Activated CD4-positive, alpha-beta memory T cell treated with anti-CD3 and anti-CD28 coated beads for 36 hours (primary cell): ENCODE results near the gene TBC1D5. TPM values are rescaled to one million over a fixed set of nuclear protein-coding genes. Genes with fewer than 3 reads are reported as not detected.

Experiments
- CTCF ChIA-PET: fragments of 350-600 bp; sonication (Branson Sonifier 250); formaldehyde crosslinking; loops from one replicate; lab custom pipeline; 2021; ENCODE audit warnings: antibody characterized with exemption, inconsistent platforms; lab: Charles Lee
- POLR2A ChIA-PET: fragments of 350-600 bp; sonication (Branson Sonifier 250); formaldehyde crosslinking; loops from one replicate; lab custom pipeline; 2021; ENCODE audit warnings: antibody characterized with exemption; lab: Charles Lee
- DNase-seq: peaks from one replicate; pipeline ENCODE4 v3.0.0-alpha.2; 2020
- H3K27ac Mint-ChIP-seq: one replicate; pipeline ENCODE4 v1.8.0; 2021; ENCODE audit warnings: mixed read lengths
- H3K27me3 Mint-ChIP-seq: one replicate; pipeline ENCODE4 v1.8.0; 2021; ENCODE audit warnings: mixed read lengths
- H3K36me3 Mint-ChIP-seq: one replicate; pipeline ENCODE4 v1.8.0; 2021; ENCODE audit warnings: mixed read lengths
- H3K4me1 Mint-ChIP-seq: one replicate; pipeline ENCODE4 v1.8.0; 2021; ENCODE audit warnings: low read depth, mixed read lengths
- H3K4me3 Mint-ChIP-seq: one replicate; pipeline ENCODE4 v1.8.0; 2021; ENCODE audit warnings: mild to moderate bottlenecking, mixed read lengths
- H3K9me3 Mint-ChIP-seq: one replicate; pipeline ENCODE4 v1.8.0; 2021; ENCODE audit warnings: mixed read lengths
- intact Hi-C: fragments of 100-400 bp; cut with micrococcal nuclease; formaldehyde crosslinking; loops from one replicate; pipeline ENCODE4 v1.15.1; 2023
- total RNA-seq, 2 experiments: library from RNA; stranded (reverse); gene quantifications; one replicate each; pipeline ENCODE4 v1.2.3, GENCODE V29; 2021

The TBC1D5 gene
- total RNA-seq, 2 experiments from 2014 or later = 49.2 to 53.7 TPM

GRCh38 chr3:17747174-17747889 lies 4.9 kb upstream of the TBC1D5 start:
- CTCF ChIA-PET = interaction anchor here (0.6 to 1.2 kb wide), 3 partner anchors 94 to 549 kb away, joined by 3 to 4 read pairs (median 3); no protein-coding TSS in a partner anchor
- intact Hi-C loops = loop anchor here (10.0 kb wide), 3 partner anchors 723 to 1153 kb away; partner anchors contain the start of gene PLCL2
- DNase-seq = no peak
- no peak overlapping the region for H3K4me3 Mint-ChIP-seq
- H3K4me1 Mint-ChIP-seq = peaks cover 27% of the 10 kb centered on the region
- no peak overlapping the region for H3K27ac Mint-ChIP-seq
- POLR2A ChIA-PET = interaction anchor here (1.3 kb wide), 1 partner anchor 27 kb away, joined by 5 read pairs; no protein-coding TSS in a partner anchor
- no peaks in the 10 kb centered on the region for H3K9me3 Mint-ChIP-seq
- H3K36me3 Mint-ChIP-seq = peaks cover under 1% of the 10 kb centered on the region
- no peaks in the 10 kb centered on the region for H3K27me3 Mint-ChIP-seq

- H3K36me3 Mint-ChIP-seq = peaks cover 2% of the 10 kb centered on the region
- no peak overlapping the region for H3K4me3 Mint-ChIP-seq
- no peak for DNase-seq
- no peak overlapping the region for H3K27ac Mint-ChIP-seq
- ChIA-PET CTCF (no interaction called here), POLR2A (no interaction called here)
- intact Hi-C loops = loop anchor here (10.0 kb wide), 3 partner anchors 721 to 1151 kb away; partner anchors contain the start of gene PLCL2
- no peaks in the 10 kb centered on the region for H3K9me3 Mint-ChIP-seq
- H3K4me1 Mint-ChIP-seq = peaks cover 30% of the 10 kb centered on the region
- no peaks in the 10 kb centered on the region for H3K27me3 Mint-ChIP-seq
Measured at GRCh38 chr3:17745894-17746293, 3.5 kb upstream of the TBC1D5 start.

- POLR2A ChIA-PET = no interaction called here
- Mint-ChIP-seq H3K4me1 (peaks cover 35% of the 10 kb centered on the region), H3K27ac (no peak overlapping the region), H3K36me3 (peaks cover 2% of the 10 kb centered on the region), H3K9me3 (no peaks in the 10 kb centered on the region), H3K27me3 (no peaks in the 10 kb centered on the region), H3K4me3 (no peak overlapping the region)
- intact Hi-C loops = loop anchor here (10.0 kb wide), 3 partner anchors 720 to 1150 kb away; partner anchors contain the start of gene PLCL2
- DNase-seq = no peak
- CTCF ChIA-PET = no interaction called here
Measured at GRCh38 chr3:17745301-17745700, 2.9 kb upstream of the TBC1D5 start.

GRCh38 chr3:17744693-17745092 lies 2.3 kb upstream of the TBC1D5 start:
- H3K4me1 Mint-ChIP-seq = peaks cover 31% of the 10 kb centered on the region
- H3K4me3 Mint-ChIP-seq = no peak overlapping the region
- H3K9me3 Mint-ChIP-seq = no peaks in the 10 kb centered on the region
- no peak for DNase-seq
- no peaks in the 10 kb centered on the region for H3K27me3 Mint-ChIP-seq
- no peak overlapping the region for H3K27ac Mint-ChIP-seq
- POLR2A ChIA-PET = no interaction called here
- H3K36me3 Mint-ChIP-seq = peaks cover 2% of the 10 kb centered on the region
- CTCF ChIA-PET = no interaction called here
- intact Hi-C loops = loop anchor here (5.0 to 10.0 kb wide), 5 partner anchors 703 to 1232 kb away; partner anchors contain the start of genes PLCL2 and RFTN1

- no peak overlapping the region for H3K27ac Mint-ChIP-seq
- H3K27me3 Mint-ChIP-seq = no peaks in the 10 kb centered on the region
- POLR2A ChIA-PET = no interaction called here
- peaks cover 6% of the 10 kb centered on the region for H3K36me3 Mint-ChIP-seq
- H3K4me1 Mint-ChIP-seq = peaks cover 31% of the 10 kb centered on the region
- H3K9me3 Mint-ChIP-seq = no peaks in the 10 kb centered on the region
- CTCF ChIA-PET = interaction anchor here (1.1 kb wide), 1 partner anchor 98 kb away, joined by 4 read pairs; no protein-coding TSS in a partner anchor
- DNase-seq = no peak
- peak overlapping the region; percentile 94 for H3K4me3 Mint-ChIP-seq
- intact Hi-C loops = loop anchor here (2.0 to 10.0 kb wide), 7 partner anchors 65 to 1231 kb away; partner anchors contain the start of genes PLCL2 and RFTN1
Measured at GRCh38 chr3:17743658-17743995, 1.2 kb upstream of the TBC1D5 start.

GRCh38 chr3:17742880-17743657 lies 638 bp upstream of the TBC1D5 start:
- peak overlapping the region; percentile 94 for H3K4me3 Mint-ChIP-seq
- no peaks in the 10 kb centered on the region for H3K9me3 Mint-ChIP-seq

GRCh38 chr3:17741621-17742101 lies 770 bp downstream of the TBC1D5 start:
- intact Hi-C loops = loop anchor here (1.0 to 10.0 kb wide), 8 partner anchors 33 to 1229 kb away; partner anchors contain the start of genes PLCL2 and RFTN1
- Mint-ChIP-seq H3K36me3 (peaks cover 6% of the 10 kb centered on the region), H3K27ac (peak overlapping the region; percentile 97), H3K4me1 (peaks cover 39% of the 10 kb centered on the region), H3K27me3 (no peaks in the 10 kb centered on the region), H3K4me3 (peak overlapping the region; percentile 94), H3K9me3 (no peaks in the 10 kb centered on the region)
- ChIA-PET POLR2A (interaction anchor here (1.2 to 1.4 kb wide), 2 partner anchors 7 to 10 kb away, joined by 3 to 6 read pairs; no protein-coding TSS in a partner anchor), CTCF (interaction anchor here (1.1 to 3.0 kb wide), 3 partner anchors 97 to 858 kb away, joined by 3 to 14 read pairs (median 4); no protein-coding TSS in a partner anchor)
- no peak for DNase-seq

More at GRCh38 chr3:17742880-17743657, 638 bp upstream of the TBC1D5 start:
- no peaks in the 10 kb centered on the region for H3K27me3 Mint-ChIP-seq
- ChIA-PET CTCF (interaction anchor here (0.5 to 3.0 kb wide), 5 partner anchors 98 to 859 kb away, joined by 3 to 14 read pairs (median 3); no protein-coding TSS in a partner anchor), POLR2A (interaction anchor here (0.9 to 1.4 kb wide), 3 partner anchors 9 to 31 kb away, joined by 3 to 6 read pairs (median 4); no protein-coding TSS in a partner anchor)
- peaks cover 34% of the 10 kb centered on the region for H3K4me1 Mint-ChIP-seq
- no peak for DNase-seq
- peaks cover 6% of the 10 kb centered on the region for H3K36me3 Mint-ChIP-seq
- H3K27ac Mint-ChIP-seq = peak overlapping the region; percentile 97
- intact Hi-C loops = loop anchor here (1.0 to 10.0 kb wide), 8 partner anchors 31 to 1231 kb away; partner anchors contain the start of genes PLCL2 and RFTN1

GRCh38 chr3:17740721-17741141 lies 1.7 kb downstream of the TBC1D5 start:
- ChIA-PET POLR2A (no interaction called here), CTCF (interaction anchor here (1.1 to 3.0 kb wide), 2 partner anchors 96 to 101 kb away, joined by 4 to 14 read pairs; no protein-coding TSS in a partner anchor)
- intact Hi-C loops = loop anchor here (5.0 to 10.0 kb wide), 5 partner anchors 707 to 1228 kb away; partner anchors contain the start of genes PLCL2 and RFTN1
- peak overlapping the region; percentile 94 for H3K4me3 Mint-ChIP-seq
- peaks cover 41% of the 10 kb centered on the region for H3K4me1 Mint-ChIP-seq
- no peaks in the 10 kb centered on the region for H3K9me3 Mint-ChIP-seq
- no peaks in the 10 kb centered on the region for H3K27me3 Mint-ChIP-seq
- peaks cover 6% of the 10 kb centered on the region for H3K36me3 Mint-ChIP-seq
- no peak for DNase-seq
- peak overlapping the region; percentile 80 for H3K27ac Mint-ChIP-seq

- Mint-ChIP-seq H3K36me3 (peaks cover 12% of the 10 kb centered on the region), H3K4me3 (no peak overlapping the region), H3K27me3 (no peaks in the 10 kb centered on the region), H3K9me3 (no peaks in the 10 kb centered on the region), H3K4me1 (peaks cover 42% of the 10 kb centered on the region), H3K27ac (no peak overlapping the region)
- intact Hi-C loops = no loop called here
- POLR2A ChIA-PET = no interaction called here
- CTCF ChIA-PET = no interaction called here
- no peak for DNase-seq
Measured at GRCh38 chr3:17738921-17739320, 3.5 kb downstream of the TBC1D5 start.

GRCh38 chr3:17738219-17738618 lies 4.2 kb downstream of the TBC1D5 start:
- Mint-ChIP-seq H3K4me1 (peaks cover 40% of the 10 kb centered on the region), H3K27me3 (no peaks in the 10 kb centered on the region), H3K9me3 (no peaks in the 10 kb centered on the region), H3K27ac (no peak overlapping the region), H3K36me3 (peaks cover 12% of the 10 kb centered on the region), H3K4me3 (no peak overlapping the region)
- intact Hi-C loops = no loop called here
- ChIA-PET CTCF (no interaction called here), POLR2A (no interaction called here)
- no peak for DNase-seq

- DNase-seq = no peak
- no peaks in the 10 kb centered on the region for H3K27me3 Mint-ChIP-seq
- peaks cover 44% of the 10 kb centered on the region for H3K4me1 Mint-ChIP-seq
- CTCF ChIA-PET = no interaction called here
- H3K4me3 Mint-ChIP-seq = no peak overlapping the region
- H3K36me3 Mint-ChIP-seq = peaks cover 15% of the 10 kb centered on the region
- H3K27ac Mint-ChIP-seq = no peak overlapping the region
- POLR2A ChIA-PET = no interaction called here
- intact Hi-C loops = no loop called here
- H3K9me3 Mint-ChIP-seq = no peaks in the 10 kb centered on the region
Measured at GRCh38 chr3:17737591-17737990, 4.8 kb downstream of the TBC1D5 start.
